Caco-2 (cell line): ENCODE data around the gene PNPLA3. TPM values are rescaled to one million over a fixed set of nuclear protein-coding genes. Genes with fewer than 3 reads are reported as not detected.

Source experiments
- BruUV-seq: library from RNA; stranded (reverse); fragments of 400-500 nt; replicated peaks from 2 replicates; lab custom pipeline; 2021; lab: Mats Ljungman, UMichigan
- CTCF ChIA-PET: fragments of 300-600 bp; sonication (Branson Sonifier 250); formaldehyde crosslinking; loops from one replicate; lab custom pipeline; 2022; ENCODE audit warnings: antibody characterized with exemption; lab: Charles Lee
- POLR2A ChIA-PET: fragments of 300-600 bp; sonication (Branson Sonifier 250); formaldehyde crosslinking; loops from one replicate; lab custom pipeline; 2022; ENCODE audit warnings: antibody characterized with exemption; lab: Charles Lee
- DNase-seq, 2 experiments: peaks; one replicate each; pipeline versions ENCODE4 v3.0.0 to v3.0.0-alpha.2; 2020 to 2022
- H3K27me3 ChIP-seq: replicated peaks from 2 replicates; pipeline ENCODE4 v1.6.0; 2011; ENCODE audit warnings: low read length; ENCODE audit not compliant: control insufficient read depth, insufficient read depth
- H3K36me3 ChIP-seq: 2 replicates; pipeline ENCODE4 v1.5.1; 2011; ENCODE audit warnings: low read length; ENCODE audit not compliant: control insufficient read depth, insufficient read depth
- H3K4me1 ChIP-seq: fragments of 250-450 bp; sonication (Bioruptor Pico); 2 replicates; pipeline ENCODE4 v1.5.1; 2020; ENCODE audit warnings: mild to moderate bottlenecking
- H3K4me3 ChIP-seq: 2 replicates; pipeline ENCODE4 v1.5.1; 2011; ENCODE audit warnings: low read depth, mild to moderate bottlenecking, control low read depth, low read length
- H3K9me3 ChIP-seq: fragments of 250-450 bp; sonication (Bioruptor Pico); 2 replicates; pipeline ENCODE4 v1.5.1; 2020; ENCODE audit warnings: mild to moderate bottlenecking, moderate library complexity
- H3K27ac Mint-ChIP-seq: one replicate; pipeline ENCODE4 v1.8.0; 2022; ENCODE audit warnings: mixed read lengths; ENCODE audit not compliant: unreplicated experiment
- H3K27me3 Mint-ChIP-seq: one replicate; pipeline ENCODE4 v1.8.0; 2022; ENCODE audit warnings: mixed read lengths; ENCODE audit not compliant: insufficient read depth, unreplicated experiment
- H3K36me3 Mint-ChIP-seq: one replicate; pipeline ENCODE4 v1.8.0; 2022; ENCODE audit warnings: mild to moderate bottlenecking, mixed read lengths; ENCODE audit not compliant: insufficient read depth, unreplicated experiment
- H3K4me1 Mint-ChIP-seq: one replicate; pipeline ENCODE4 v1.8.0; 2022; ENCODE audit warnings: low read depth, mixed read lengths; ENCODE audit not compliant: unreplicated experiment
- H3K4me3 Mint-ChIP-seq: one replicate; pipeline ENCODE4 v1.8.0; 2022; ENCODE audit warnings: mild to moderate bottlenecking, moderate library complexity, mixed read lengths; ENCODE audit not compliant: unreplicated experiment
- H3K9me3 Mint-ChIP-seq: one replicate; pipeline ENCODE4 v1.8.0; 2022; ENCODE audit warnings: mixed read lengths; ENCODE audit not compliant: unreplicated experiment
- CTCF ChIP-seq, 2 experiments: fragments of 200-600 bp in 1 of 2; IDR thresholded peaks; 1 replicate in 1 of 2; 2 replicates in 1 of 2; pipeline versions ENCODE4 v1.5.1 to v1.8.0; 2011 to 2022; ENCODE audit warnings: antibody characterized with exemption in 1 of 2, control low read depth in 1 of 2, inconsistent platforms in 1 of 2, low read depth in 1 of 2, low read length in 1 of 2, mild to moderate bottlenecking in 1 of 2, moderate library complexity in 1 of 2; ENCODE audit not compliant: insufficient read depth in 1 of 2, severe bottlenecking in 1 of 2, unreplicated experiment in 1 of 2
- intact Hi-C: fragments of 100-400 bp; cut with micrococcal nuclease; formaldehyde crosslinking; loops from one replicate; pipeline ENCODE4 v1.10.0; 2022; ENCODE audit not compliant: unreplicated experiment
- total RNA-seq: library from RNA; stranded (reverse); gene quantifications from 2 replicates; pipeline ENCODE4 v1.2.3, GENCODE V29; 2022

Gene PNPLA3
- total RNA-seq, 1 experiment from 2014 or later = 5.0 TPM

DNA sequence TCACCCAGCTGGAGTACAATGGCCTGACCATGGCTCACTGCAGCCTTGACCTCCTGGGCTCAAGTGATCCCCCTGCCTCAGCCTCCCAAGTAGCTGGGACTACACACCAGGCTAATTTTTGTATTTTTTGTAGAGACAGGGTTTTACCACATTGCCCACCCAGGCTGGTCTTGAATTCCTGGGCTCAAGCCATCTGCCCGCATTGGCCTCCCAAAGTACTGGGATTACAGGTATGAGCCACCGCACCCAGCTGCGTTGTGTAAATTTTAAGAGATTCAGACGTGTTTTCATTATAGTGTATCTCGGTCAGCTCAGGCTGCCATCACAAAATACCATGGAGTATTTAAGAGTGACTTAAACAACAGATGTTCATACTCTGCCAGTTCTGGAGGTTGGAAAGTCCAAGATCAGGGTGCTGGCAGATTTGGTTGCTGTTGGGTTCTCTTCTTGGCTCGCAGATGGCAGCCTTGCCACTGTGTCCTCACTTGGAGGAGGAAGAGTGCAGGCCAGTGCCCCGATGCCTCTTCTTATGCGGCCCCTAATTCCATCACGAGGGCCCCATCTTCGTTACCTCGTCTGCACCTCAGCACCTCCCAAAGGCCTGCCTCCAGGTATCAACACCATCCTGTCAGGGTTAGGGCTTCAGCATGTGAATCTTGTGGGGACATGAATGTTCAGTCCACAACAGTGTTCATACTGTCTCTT, 67.9 kb downstream of the PNPLA3 start:
- Mint-ChIP-seq H3K9me3 (no peaks in the 10 kb centered on the region), H3K4me3 (no peak overlapping the region), H3K36me3 (peaks cover 68% of the 10 kb centered on the region), H3K27me3 (no peaks in the 10 kb centered on the region), H3K27ac (no peak overlapping the region), H3K4me1 (peaks cover 7% of the 10 kb centered on the region)
- no peaks in the 10 kb centered on the region for H3K9me3 ChIP-seq
- intact Hi-C loops = no loop called here
- CTCF ChIA-PET = interaction anchor here (0.7 kb wide), 1 partner anchor 34 kb away, joined by 5 read pairs; no protein-coding TSS in a partner anchor
- no peaks in the 10 kb centered on the region for H3K27me3 ChIP-seq
- no peak overlapping the region for H3K4me3 ChIP-seq
- no peak for TF ChIP-seq CTCF (IDR thresholded peaks at IDR 0.05; ENCODE audit: insufficient read depth in 1 of 2, low read depth in 1 of 2, low read length in 1 of 2, severe bottlenecking in 1 of 2, unreplicated experiment in 1 of 2)
- POLR2A ChIA-PET = interaction anchor here (0.7 kb wide), 1 partner anchor 18 kb away, joined by 4 read pairs; no protein-coding TSS in a partner anchor
- no peaks in the 10 kb centered on the region for H3K4me1 ChIP-seq
- BruUV-seq = no TSS peak
- DNase-seq = no peak
- H3K36me3 ChIP-seq = peaks cover 2% of the 10 kb centered on the region; the same call in 1 of the 2 replicates

DNA sequence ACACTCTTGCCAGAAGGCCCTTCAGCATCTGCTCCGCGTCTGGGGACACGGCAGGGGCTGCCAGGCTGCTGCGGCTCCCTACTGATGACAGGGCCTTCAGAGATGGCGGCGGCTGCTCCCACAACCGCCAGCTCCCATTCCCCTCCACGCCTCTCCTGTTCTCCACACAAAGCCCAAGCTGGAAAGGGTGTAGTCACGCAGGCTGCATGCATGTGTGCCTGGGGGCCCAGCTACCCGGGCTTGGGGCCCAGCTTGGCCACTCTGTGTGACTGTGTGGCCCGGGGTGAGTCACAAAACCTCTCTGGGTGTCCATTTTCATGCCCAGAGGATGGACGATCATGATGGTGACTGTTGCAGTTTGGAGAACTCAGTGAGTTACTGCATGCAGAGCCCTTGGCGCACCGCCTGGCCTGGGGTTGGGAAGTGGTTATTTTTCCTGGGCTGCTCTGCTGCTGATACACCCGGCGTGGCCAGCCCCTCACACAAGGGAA, 68.8 kb downstream of the PNPLA3 start:
- ChIA-PET CTCF (interaction anchor here (0.6 to 2.7 kb wide), 7 partner anchors 45 to 633 kb away, joined by 3 to 90 read pairs (median 8); no protein-coding TSS in a partner anchor), POLR2A (no interaction called here)
- H3K4me3 Mint-ChIP-seq = no peak overlapping the region
- no peak overlapping the region for H3K4me3 ChIP-seq
- intact Hi-C loops = no loop called here
- BruUV-seq = no TSS peak
- no peak overlapping the region for H3K27ac Mint-ChIP-seq
- H3K9me3 Mint-ChIP-seq = no peaks in the 10 kb centered on the region
- H3K36me3 ChIP-seq = peaks cover 2% of the 10 kb centered on the region; the same call in 1 of the 2 replicates
- H3K36me3 Mint-ChIP-seq = peaks cover 73% of the 10 kb centered on the region
- peaks cover 7% of the 10 kb centered on the region for H3K4me1 Mint-ChIP-seq
- H3K4me1 ChIP-seq = no peaks in the 10 kb centered on the region
- no peaks in the 10 kb centered on the region for H3K27me3 ChIP-seq
- H3K27me3 Mint-ChIP-seq = no peaks in the 10 kb centered on the region
- no peaks in the 10 kb centered on the region for H3K9me3 ChIP-seq
- DNase-seq = no peak
- TF ChIP-seq CTCF (IDR thresholded peaks at IDR 0.05; ENCODE audit: insufficient read depth in 1 of 2, low read depth in 1 of 2, low read length in 1 of 2, severe bottlenecking in 1 of 2, unreplicated experiment in 1 of 2) = no peak

GRCh38 chr22:43993072-43993760, 69.6 kb downstream of the PNPLA3 start:
- no TSS peak for BruUV-seq
- Histone ChIP-seq H3K4me3 (no peak overlapping the region), H3K27me3 (no peaks in the 10 kb centered on the region), H3K4me1 (no peaks in the 10 kb centered on the region), H3K9me3 (no peaks in the 10 kb centered on the region), H3K36me3 (peaks cover 2% of the 10 kb centered on the region; the same call in 1 of the 2 replicates)
- Mint-ChIP-seq H3K27me3 (no peaks in the 10 kb centered on the region), H3K9me3 (no peaks in the 10 kb centered on the region), H3K4me3 (no peak overlapping the region), H3K36me3 (peaks cover 74% of the 10 kb centered on the region), H3K4me1 (peaks cover 7% of the 10 kb centered on the region), H3K27ac (no peak overlapping the region)
- intact Hi-C loops = loop anchor here (1.0 kb wide), 2 partner anchors 92 to 633 kb away; no protein-coding TSS in a partner anchor
- peak; percentile 91 to 96 for TF ChIP-seq CTCF (IDR thresholded peaks at IDR 0.05; ENCODE audit: insufficient read depth in 1 of 2, low read depth in 1 of 2, low read length in 1 of 2, severe bottlenecking in 1 of 2, unreplicated experiment in 1 of 2)
- POLR2A ChIA-PET = no interaction called here
- CTCF ChIA-PET = interaction anchor here (0.5 to 2.7 kb wide), 16 partner anchors 14 to 633 kb away, joined by 3 to 90 read pairs (median 4); no protein-coding TSS in a partner anchor
- DNase-seq = peak; percentile 48 to 64
